Nephron progenitor cell (in vitro differentiated cells): ENCODE data around the gene APOD.
A peak's percentile ranks its signal among the peaks of the same experiment; 100 is the strongest.
"Not testable (repeated sequence)": the region's sequence is repeated elsewhere in the genome, so short reads cannot be mapped to it uniquely, and the experiment has no call there.

Experiments used
- DNase-seq: peaks from one replicate; pipeline ENCODE4 v3.0.0; 2021
- H3K27ac Mint-ChIP-seq: 2 replicates; pipeline ENCODE4 v1.8.0; 2021; ENCODE audit warnings: mild to moderate bottlenecking, moderate library complexity, mixed read lengths
- H3K27me3 Mint-ChIP-seq: 2 replicates; pipeline ENCODE4 v1.8.0; 2021; ENCODE audit warnings: mild to moderate bottlenecking, low read depth, mixed read lengths; ENCODE audit not compliant: poor library complexity
- H3K36me3 Mint-ChIP-seq: 2 replicates; pipeline ENCODE4 v1.8.0; 2021; ENCODE audit warnings: low read depth, mixed read lengths
- H3K4me1 Mint-ChIP-seq: 2 replicates; pipeline ENCODE4 v1.8.0; 2021; ENCODE audit warnings: mixed read lengths
- H3K4me3 Mint-ChIP-seq: 2 replicates; pipeline ENCODE4 v1.8.0; 2021; ENCODE audit warnings: mild to moderate bottlenecking, moderate library complexity, mixed read lengths
- H3K9me3 Mint-ChIP-seq: 2 replicates; pipeline ENCODE4 v1.8.0; 2021; ENCODE audit warnings: mild to moderate bottlenecking, moderate library complexity, mixed read lengths
- CTCF ChIP-seq: fragments of 200-600 bp; sonication (generic); IDR thresholded peaks from 2 replicates; pipeline ENCODE4 v1.5.0; 2021; ENCODE audit warnings: antibody characterized with exemption

APOD gene

GRCh38 chr3:195583831-195584542 lies at the start of gene APOD:
TSS of gene APOD (minus strand) at chr3:195583940. CDS start at chr3:195579461, 4,479 bp downstream.
- peaks cover 22% of the 10 kb centered on the region for H3K4me1 Mint-ChIP-seq
- no peak for TF ChIP-seq CTCF
- DNase-seq: no peak
- peaks cover 4% of the 10 kb centered on the region for H3K27me3 Mint-ChIP-seq
- H3K4me3 Mint-ChIP-seq: no peak within 1 kb of the TSS
- no peaks in the 10 kb centered on the region for H3K36me3 Mint-ChIP-seq
- H3K27ac Mint-ChIP-seq: no peak within 1 kb of the TSS
- H3K9me3 Mint-ChIP-seq: no peaks in the 10 kb centered on the region

GRCh38 chr3:195633351-195633750 lies 49.6 kb upstream of the APOD start:
- H3K4me3 Mint-ChIP-seq: peak overlapping the region; percentile 74
- H3K27me3 Mint-ChIP-seq: peaks cover 14% of the 10 kb centered on the region
- DNase-seq, H3K9me3 Mint-ChIP-seq, H3K36me3 Mint-ChIP-seq, H3K27ac Mint-ChIP-seq: not testable (repeated sequence)
- H3K4me1 Mint-ChIP-seq: peaks cover 19% of the 10 kb centered on the region

GRCh38 chr3:195632501-195633185 lies 48.9 kb upstream of the APOD start:
- not testable (repeated sequence) for H3K36me3 Mint-ChIP-seq, H3K9me3 Mint-ChIP-seq, H3K27ac Mint-ChIP-seq, DNase-seq
- peak overlapping the region; percentile 61 for H3K4me3 Mint-ChIP-seq
- peaks cover 21% of the 10 kb centered on the region for H3K27me3 Mint-ChIP-seq
- peaks cover 25% of the 10 kb centered on the region for H3K4me1 Mint-ChIP-seq

- not testable (repeated sequence) for H3K36me3 Mint-ChIP-seq, DNase-seq, H3K4me3 Mint-ChIP-seq, H3K9me3 Mint-ChIP-seq, H3K27ac Mint-ChIP-seq
- Mint-ChIP-seq H3K27me3 (peaks cover 25% of the 10 kb centered on the region), H3K4me1 (peaks cover 28% of the 10 kb centered on the region)
Measured at GRCh38 chr3:195632046-195632445, 48.3 kb upstream of the APOD start.

GRCh38 chr3:195630938-195631495 lies 47.3 kb upstream of the APOD start:
- not testable (repeated sequence) for DNase-seq, H3K27ac Mint-ChIP-seq, H3K4me3 Mint-ChIP-seq, H3K9me3 Mint-ChIP-seq, H3K36me3 Mint-ChIP-seq
- Mint-ChIP-seq H3K27me3 (peaks cover 26% of the 10 kb centered on the region), H3K4me1 (peaks cover 28% of the 10 kb centered on the region)

- DNase-seq, H3K36me3 Mint-ChIP-seq, H3K9me3 Mint-ChIP-seq, H3K27ac Mint-ChIP-seq, H3K4me3 Mint-ChIP-seq: not testable (repeated sequence)
- peaks cover 28% of the 10 kb centered on the region for H3K4me1 Mint-ChIP-seq
- H3K27me3 Mint-ChIP-seq: peaks cover 27% of the 10 kb centered on the region
Measured at GRCh38 chr3:195630086-195630917, 46.6 kb upstream of the APOD start.

GRCh38 chr3:195629682-195630081 lies 45.9 kb upstream of the APOD start:
- not testable (repeated sequence) for H3K9me3 Mint-ChIP-seq, H3K4me3 Mint-ChIP-seq, H3K27ac Mint-ChIP-seq, DNase-seq, H3K36me3 Mint-ChIP-seq
- peaks cover 28% of the 10 kb centered on the region for H3K4me1 Mint-ChIP-seq
- peaks cover 31% of the 10 kb centered on the region for H3K27me3 Mint-ChIP-seq

- not testable (repeated sequence) for DNase-seq
- peaks cover 28% of the 10 kb centered on the region for H3K4me1 Mint-ChIP-seq
Measured at GRCh38 chr3:195628386-195628920, 44.7 kb upstream of the APOD start.

GRCh38 chr3:195627515-195628385 lies 44.0 kb upstream of the APOD start:
- peak overlapping the region; percentile 10 for H3K27ac Mint-ChIP-seq
- peak overlapping the region; percentile 24 for H3K4me3 Mint-ChIP-seq
- H3K36me3 Mint-ChIP-seq, DNase-seq, H3K9me3 Mint-ChIP-seq: not testable (repeated sequence)
- H3K27me3 Mint-ChIP-seq: peaks cover 29% of the 10 kb centered on the region
- H3K4me1 Mint-ChIP-seq: peaks cover 28% of the 10 kb centered on the region

More at GRCh38 chr3:195628386-195628920, 44.7 kb upstream of the APOD start:
- H3K36me3 Mint-ChIP-seq, H3K4me3 Mint-ChIP-seq, H3K27ac Mint-ChIP-seq, H3K9me3 Mint-ChIP-seq: not testable (repeated sequence)
- peaks cover 31% of the 10 kb centered on the region for H3K27me3 Mint-ChIP-seq

GRCh38 chr3:195624603-195625560 lies 41.1 kb upstream of the APOD start:
- Mint-ChIP-seq H3K4me3 (peak overlapping the region; percentile 50), H3K4me1 (peaks cover 18% of the 10 kb centered on the region), H3K27me3 (peaks cover 24% of the 10 kb centered on the region)
- H3K36me3 Mint-ChIP-seq, DNase-seq, H3K9me3 Mint-ChIP-seq, H3K27ac Mint-ChIP-seq: not testable (repeated sequence)

GRCh38 chr3:195624171-195624570 lies 40.4 kb upstream of the APOD start:
- Mint-ChIP-seq H3K27me3 (peaks cover 24% of the 10 kb centered on the region), H3K4me1 (peaks cover 18% of the 10 kb centered on the region)
- H3K27ac Mint-ChIP-seq, DNase-seq, H3K36me3 Mint-ChIP-seq, H3K4me3 Mint-ChIP-seq, H3K9me3 Mint-ChIP-seq: not testable (repeated sequence)
